Measurements from ENCODE around the gene SHISA3.

DNA sequence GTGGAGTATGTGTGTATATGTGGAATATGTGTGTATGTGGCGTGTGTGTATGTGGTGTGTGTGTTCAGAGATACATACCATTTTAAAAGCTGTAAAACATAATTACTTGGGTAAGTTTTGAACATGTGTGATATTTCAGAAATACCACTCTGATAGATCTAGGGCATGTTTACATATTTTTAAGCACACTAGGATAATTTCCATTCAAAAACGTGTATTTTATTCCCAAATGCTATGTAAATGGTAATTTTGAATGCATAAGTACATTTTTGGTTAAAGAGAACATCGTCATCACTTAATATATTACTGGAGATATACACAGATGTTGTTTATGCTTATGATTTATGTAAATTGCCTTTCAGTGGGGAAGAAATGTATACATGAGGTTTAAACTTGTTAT, 34.7 kb upstream of the SHISA3 start:
- TF ChIP-seq POLR2AphosphoS5 (IDR thresholded peaks at IDR 0.05) (no peak), CTCF (IDR thresholded peaks at IDR 0.05) (no peak), POLR2A (IDR thresholded peaks at IDR 0.05) (no peak)

All from prostate gland (tissue), 2 donors.